Measurements from ENCODE around the gene MRPS16.

- peak; percentile 46; the same call in 1 of the 2 replicates for TF ChIP-seq POLR2AphosphoS5 (IDR thresholded peaks at IDR 0.05; ENCODE audit: low read depth, low read length)
- TF ChIP-seq POLR2A (IDR thresholded peaks at IDR 0.05; ENCODE audit: low read depth, low read length): no peak
Measured at GRCh38 chr10:73248259-73248724, 4.2 kb downstream of the MRPS16 start.

Measured in GM12892 (cell line).